HEK293 (cell line): ENCODE data around the gene FZD2.

ENCODE experiments used
- CTCF ChIA-PET: fragments of 350-600 bp; formaldehyde crosslinking; extraction: SDS; loops from one replicate; lab custom pipeline; 2021; ENCODE audit warnings: antibody characterized with exemption; lab: Yijun Ruan, JAX
- POLR2A ChIA-PET: fragments of 300-600 bp; formaldehyde crosslinking; extraction: SDS; loops from one replicate; lab custom pipeline; 2020; ENCODE audit warnings: antibody characterized with exemption, inconsistent platforms; lab: Yijun Ruan, JAX
- H3K27ac ChIP-seq: fragments of 200-500 bp; sonication (Bioruptor generic); 2 replicates; pipeline ENCODE4 v1.5.1; 2014; ENCODE audit warnings: low read depth, low read length, control low read depth, inconsistent platforms; ENCODE audit errors: extremely low read depth
- H3K36me3 ChIP-seq, 2 experiments: fragments of 200-500 bp in 1 of 2; sonication (Bioruptor generic) in 1 of 2; 1 replicate in 1 of 2; 2 replicates in 1 of 2; pipeline ENCODE4 v1.5.1; 2014 to 2017; ENCODE audit warnings: inconsistent platforms in 2 of 2, low read length in 2 of 2; ENCODE audit not compliant: control insufficient read depth in 2 of 2, insufficient read depth in 1 of 2
- H3K4me1 ChIP-seq: fragments of 200-500 bp; sonication (Bioruptor generic); 2 replicates; pipeline ENCODE4 v1.5.1; 2014; ENCODE audit warnings: mild to moderate bottlenecking, low read length, inconsistent platforms; ENCODE audit not compliant: control insufficient read depth, insufficient read depth
- H3K4me3 ChIP-seq: 2 replicates; pipeline ENCODE4 v1.5.1; 2011; ENCODE audit warnings: low read depth, mild to moderate bottlenecking, control low read depth, low read length, moderate library complexity
- H3K9me3 ChIP-seq: fragments of 200-500 bp; sonication (Bioruptor generic); 2 replicates; pipeline ENCODE4 v1.5.1; 2014; ENCODE audit warnings: low read depth, low read length, inconsistent platforms; ENCODE audit not compliant: control insufficient read depth, insufficient read depth
- GLI4 ChIP-seq: fragments of 450-650 bp; formaldehyde crosslinking; IDR thresholded peaks from 2 replicates; pipeline ENCODE4 v1.5.1; 2016; ENCODE audit warnings: missing biosample characterization, missing genetic modification characterization
- GLIS1 ChIP-seq: fragments of 450-650 bp; formaldehyde crosslinking; IDR thresholded peaks from 2 replicates; pipeline ENCODE4 v1.5.1; 2016; ENCODE audit warnings: missing biosample characterization, missing genetic modification characterization
- GLIS2 ChIP-seq: fragments of 450-650 bp; formaldehyde crosslinking; IDR thresholded peaks from 2 replicates; pipeline ENCODE4 v1.5.1; 2016; ENCODE audit warnings: missing biosample characterization, missing genetic modification characterization
- IKZF3 ChIP-seq: fragments of 450-650 bp; IDR thresholded peaks from 2 replicates; pipeline ENCODE4 v1.5.0; 2018; ENCODE audit warnings: missing biosample characterization, mild to moderate bottlenecking, missing genetic modification characterization, moderate library complexity
- KLF7 ChIP-seq: fragments of 450-650 bp; formaldehyde crosslinking; IDR thresholded peaks from 2 replicates; pipeline ENCODE4 v1.5.1; 2016; ENCODE audit warnings: missing biosample characterization, missing genetic modification characterization, borderline replicate concordance
- RBAK ChIP-seq: fragments of 450-650 bp; formaldehyde crosslinking; IDR thresholded peaks from 2 replicates; pipeline ENCODE4 v1.5.1; 2016; ENCODE audit warnings: missing biosample characterization, missing genetic modification characterization
- WT1 ChIP-seq: fragments of 450-650 bp; formaldehyde crosslinking; IDR thresholded peaks from 2 replicates; pipeline ENCODE4 v1.5.1; 2016; ENCODE audit warnings: missing biosample characterization, missing genetic modification characterization
- ZBTB49 ChIP-seq: fragments of 450-650 bp; formaldehyde crosslinking; IDR thresholded peaks from 2 replicates; pipeline ENCODE4 v1.5.1; 2016; ENCODE audit warnings: missing biosample characterization, missing genetic modification characterization, low read depth
- ZIC2 ChIP-seq: fragments of 450-650 bp; formaldehyde crosslinking; IDR thresholded peaks from 2 replicates; pipeline ENCODE4 v1.5.1; 2016; ENCODE audit warnings: missing biosample characterization, missing genetic modification characterization
- ZNF202 ChIP-seq: fragments of 450-650 bp; formaldehyde crosslinking; IDR thresholded peaks from 2 replicates; pipeline ENCODE4 v1.5.1; 2016; ENCODE audit warnings: missing biosample characterization, missing genetic modification characterization, borderline replicate concordance
- ZNF302 ChIP-seq: fragments of 450-650 bp; formaldehyde crosslinking; IDR thresholded peaks from 2 replicates; pipeline ENCODE4 v1.5.1; 2016; ENCODE audit warnings: missing biosample characterization, missing genetic modification characterization, low read depth
- ZNF341 ChIP-seq: fragments of 450-650 bp; formaldehyde crosslinking; IDR thresholded peaks from 2 replicates; pipeline ENCODE4; 2016; ENCODE audit warnings: low read depth, missing biosample characterization, missing genetic modification characterization
- ZNF362 ChIP-seq: fragments of 450-650 bp; formaldehyde crosslinking; IDR thresholded peaks from 2 replicates; pipeline ENCODE4 v1.5.1; 2016; ENCODE audit warnings: missing biosample characterization, missing genetic modification characterization
- ZNF404 ChIP-seq: fragments of 450-650 bp; formaldehyde crosslinking; IDR thresholded peaks from 2 replicates; pipeline ENCODE4 v1.5.1; 2017; ENCODE audit warnings: missing biosample characterization, missing genetic modification characterization
- ZNF514 ChIP-seq: fragments of 450-650 bp; formaldehyde crosslinking; IDR thresholded peaks from 2 replicates; pipeline ENCODE4 v1.5.1; 2016; ENCODE audit warnings: missing biosample characterization, missing genetic modification characterization
- ZNF558 ChIP-seq: fragments of 450-650 bp; formaldehyde crosslinking; IDR thresholded peaks from 2 replicates; pipeline ENCODE4 v1.5.1; 2016; ENCODE audit warnings: missing biosample characterization, missing genetic modification characterization
- ZNF600 ChIP-seq: fragments of 450-650 bp; formaldehyde crosslinking; IDR thresholded peaks from 2 replicates; pipeline ENCODE4 v1.5.1; 2016; ENCODE audit warnings: missing biosample characterization, missing genetic modification characterization
- ZNF623 ChIP-seq: fragments of 450-650 bp; formaldehyde crosslinking; IDR thresholded peaks from 2 replicates; pipeline ENCODE4 v1.5.1; 2016; ENCODE audit warnings: missing biosample characterization, missing genetic modification characterization
- ZNF843 ChIP-seq: fragments of 450-650 bp; formaldehyde crosslinking; IDR thresholded peaks from 2 replicates; pipeline ENCODE4 v1.5.1; 2016; ENCODE audit warnings: missing biosample characterization, missing genetic modification characterization
- TF ChIP-seq, protein P1 (sequence below): fragments of 450-650 bp; formaldehyde crosslinking; IDR thresholded peaks from 2 replicates; pipeline ENCODE4 v1.5.1; 2016; ENCODE audit warnings: missing biosample characterization, missing genetic modification characterization, borderline replicate concordance
- TF ChIP-seq, protein P2 (sequence below): fragments of 450-650 bp; formaldehyde crosslinking; IDR thresholded peaks from 2 replicates; pipeline ENCODE4 v1.5.1; 2017; ENCODE audit warnings: missing biosample characterization, missing genetic modification characterization

FZD2 gene

GRCh38 chr17:44540246-44541084, 16.8 kb upstream of the FZD2 start:
- CTCF ChIA-PET, result interaction anchor here (0.6 to 1.7 kb wide), 6 partner anchors 8 to 407 kb away, joined by 3 to 8 read pairs (median 3); partner anchors contain the start of gene KIF18B
- no peaks in the 10 kb centered on the region for H3K9me3 ChIP-seq
- no peak for TF ChIP-seq ZNF623 (tag by site-specific recombination)
- TF ChIP-seq ZNF202 (tag by site-specific recombination), result no peak
- TF ChIP-seq, protein P1, sequence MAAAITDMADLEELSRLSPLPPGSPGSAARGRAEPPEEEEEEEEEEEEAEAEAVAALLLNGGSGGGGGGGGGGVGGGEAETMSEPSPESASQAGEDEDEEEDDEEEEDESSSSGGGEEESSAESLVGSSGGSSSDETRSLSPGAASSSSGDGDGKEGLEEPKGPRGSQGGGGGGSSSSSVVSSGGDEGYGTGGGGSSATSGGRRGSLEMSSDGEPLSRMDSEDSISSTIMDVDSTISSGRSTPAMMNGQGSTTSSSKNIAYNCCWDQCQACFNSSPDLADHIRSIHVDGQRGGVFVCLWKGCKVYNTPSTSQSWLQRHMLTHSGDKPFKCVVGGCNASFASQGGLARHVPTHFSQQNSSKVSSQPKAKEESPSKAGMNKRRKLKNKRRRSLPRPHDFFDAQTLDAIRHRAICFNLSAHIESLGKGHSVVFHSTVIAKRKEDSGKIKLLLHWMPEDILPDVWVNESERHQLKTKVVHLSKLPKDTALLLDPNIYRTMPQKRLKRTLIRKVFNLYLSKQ (tag by site-specific recombination), result no peak
- TF ChIP-seq ZNF404, result no peak
- no peak for TF ChIP-seq ZNF558
- no peak for TF ChIP-seq ZNF302 (tag by site-specific recombination)
- TF ChIP-seq RBAK, result no peak
- TF ChIP-seq IKZF3 (tag by site-specific recombination), result no peak
- no peak for TF ChIP-seq KLF7 (tag by site-specific recombination)
- TF ChIP-seq WT1 (tag by site-specific recombination), result no peak
- TF ChIP-seq GLI4 (tag by site-specific recombination), result no peak
- TF ChIP-seq, all 188 proteins: peak for 0
- POLR2A ChIA-PET, result interaction anchor here (1.4 kb wide), 1 partner anchor 17 kb away, joined by 5 read pairs; the partner anchor contains the start of gene FZD2
- Histone ChIP-seq H3K4me3 (no peak overlapping the region), H3K36me3 (no peaks in the 10 kb centered on the region), H3K4me1 (0 out of 2 replicates have a peak, but pooled peaks cover 3% of the 10 kb centered on the region), H3K27ac (no peak overlapping the region)

DNA sequence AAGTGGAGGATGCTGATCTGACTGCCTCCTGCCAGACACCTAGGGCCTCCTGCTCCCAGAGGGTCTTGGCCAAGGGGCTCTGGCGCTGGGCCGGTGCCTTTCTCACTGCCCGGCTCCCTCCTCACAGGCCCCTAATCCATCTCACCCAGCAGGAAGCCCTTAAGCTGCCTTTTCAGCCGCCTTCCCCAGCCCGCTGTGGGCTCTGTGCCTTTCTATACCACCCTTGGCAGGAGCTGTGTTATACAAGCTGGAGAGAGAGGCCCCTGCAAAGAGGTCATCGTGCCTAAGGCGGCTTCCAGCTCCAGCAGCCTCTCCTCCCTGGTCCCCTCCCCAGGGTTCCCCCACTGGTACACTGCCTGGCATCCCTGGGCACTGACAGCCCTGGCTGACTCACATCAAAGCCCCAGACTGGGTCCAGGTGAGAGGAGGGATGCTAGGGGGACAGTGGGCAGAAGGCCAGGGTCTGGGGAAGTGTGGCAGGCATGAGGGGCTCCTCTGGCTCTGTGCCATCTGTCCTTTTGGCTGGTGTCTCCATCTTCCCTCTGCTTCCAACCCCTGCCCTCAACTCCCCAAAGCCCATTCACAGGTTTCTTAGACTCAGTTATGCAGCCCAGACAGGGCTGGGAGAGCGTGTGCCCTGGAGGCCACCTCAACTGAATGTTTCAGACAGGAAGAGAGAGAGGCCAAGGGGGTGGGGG, 15.3 kb upstream of the FZD2 start:
- no peak overlapping the region for H3K27ac ChIP-seq
- H3K4me1 ChIP-seq, result 0 out of 2 replicates have a peak, but pooled peaks cover 3% of the 10 kb centered on the region

DNA sequence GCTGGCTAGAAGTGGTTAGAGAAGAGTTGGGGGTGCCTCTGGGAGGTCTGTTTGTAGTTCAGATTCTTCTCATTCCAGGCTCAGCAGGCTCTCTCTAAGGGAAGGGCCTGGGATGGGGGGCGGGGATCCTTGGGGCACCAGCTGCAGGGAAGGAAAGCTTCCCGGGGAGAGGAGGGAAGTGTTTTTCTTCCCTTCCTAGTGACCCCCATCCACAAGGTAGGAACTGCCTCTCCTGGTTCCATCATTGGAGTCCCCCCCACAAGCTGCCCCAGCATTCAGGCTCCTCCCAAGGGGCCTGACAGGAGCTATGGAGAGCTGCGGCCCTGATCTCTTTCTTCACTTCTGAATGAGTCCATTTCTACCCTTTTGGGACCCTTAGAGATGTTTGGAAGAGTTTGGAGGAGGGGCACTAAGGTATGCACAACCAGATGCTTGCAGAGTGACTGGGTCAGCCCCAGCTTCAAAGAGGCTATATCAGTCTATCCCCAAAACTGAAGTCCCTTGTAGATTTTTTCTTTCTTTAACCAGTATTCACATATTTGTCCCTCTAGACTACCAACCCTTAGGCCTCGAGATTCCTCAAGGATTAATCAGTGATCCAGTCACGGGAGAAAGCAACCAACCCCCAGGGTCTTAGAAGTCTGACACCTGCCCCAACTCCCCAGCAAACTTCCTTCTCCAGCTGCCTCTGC, 13.9 kb upstream of the FZD2 start:
- H3K9me3 ChIP-seq, result no peaks in the 10 kb centered on the region
- no peaks in the 10 kb centered on the region for H3K36me3 ChIP-seq
- H3K4me1 ChIP-seq, result 0 out of 2 replicates have a peak, but pooled peaks cover 3% of the 10 kb centered on the region
- CTCF ChIA-PET, result interaction anchor here (0.6 to 3.1 kb wide), 7 partner anchors 10 to 103 kb away, joined by 3 to 28 read pairs (median 4); no protein-coding TSS in a partner anchor
- no peak overlapping the region for H3K4me3 ChIP-seq
- POLR2A ChIA-PET, result interaction anchor here (0.6 to 3.1 kb wide), 3 partner anchors 14 to 88 kb away, joined by 4 to 22 read pairs (median 5); partner anchors contain the start of gene FZD2
- H3K27ac ChIP-seq, result no peak overlapping the region
- peak; percentile 86 for TF ChIP-seq ZIC2
- TF ChIP-seq, protein P2, sequence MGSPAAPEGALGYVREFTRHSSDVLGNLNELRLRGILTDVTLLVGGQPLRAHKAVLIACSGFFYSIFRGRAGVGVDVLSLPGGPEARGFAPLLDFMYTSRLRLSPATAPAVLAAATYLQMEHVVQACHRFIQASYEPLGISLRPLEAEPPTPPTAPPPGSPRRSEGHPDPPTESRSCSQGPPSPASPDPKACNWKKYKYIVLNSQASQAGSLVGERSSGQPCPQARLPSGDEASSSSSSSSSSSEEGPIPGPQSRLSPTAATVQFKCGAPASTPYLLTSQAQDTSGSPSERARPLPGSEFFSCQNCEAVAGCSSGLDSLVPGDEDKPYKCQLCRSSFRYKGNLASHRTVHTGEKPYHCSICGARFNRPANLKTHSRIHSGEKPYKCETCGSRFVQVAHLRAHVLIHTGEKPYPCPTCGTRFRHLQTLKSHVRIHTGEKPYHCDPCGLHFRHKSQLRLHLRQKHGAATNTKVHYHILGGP (tag by site-specific recombination), result no peak
- TF ChIP-seq ZNF843 (tag by site-specific recombination), result no peak
- no peak for TF ChIP-seq ZBTB49 (tag by site-specific recombination)
- 0 out of 2 replicates have a peak, but pooled peaks have one; percentile 14 for TF ChIP-seq GLIS2 (tag by site-specific recombination)
- peak; percentile 18; the same call in 1 of the 2 replicates for TF ChIP-seq ZNF341
- TF ChIP-seq ZNF514, result no peak
- TF ChIP-seq ZNF600, result no peak

More for the DNA sequence above, 15.3 kb upstream of the FZD2 start:
- TF ChIP-seq GLIS1 (tag by site-specific recombination) (peak; percentile 33), ZNF362 (tag by site-specific recombination) (no peak), ZIC2 (peak; percentile 91)
- H3K9me3 ChIP-seq, result no peaks in the 10 kb centered on the region
- no peaks in the 10 kb centered on the region for H3K36me3 ChIP-seq
- H3K4me3 ChIP-seq, result no peak overlapping the region
- POLR2A ChIA-PET, result interaction anchor here (0.7 kb wide), 1 partner anchor 15 kb away, joined by 3 read pairs; the partner anchor contains the start of gene FZD2
- CTCF ChIA-PET, result interaction anchor here (0.6 to 3.1 kb wide), 4 partner anchors 9 to 130 kb away, joined by 4 to 28 read pairs (median 6); no protein-coding TSS in a partner anchor
